ENCODE measurements around the gene SPAG17.

The SPAG17 gene

GRCh38 chr1:118143831-118144230, 41.2 kb downstream of the SPAG17 start:
- Histone ChIP-seq H3K9ac (ENCODE audit: low read length) (no peak overlapping the region), H2AFZ (ENCODE audit: low read depth, low read length, severe bottlenecking) (no peak overlapping the region), H3K9me2 (replicated peaks; ENCODE audit: insufficient read depth, low read length) (no peaks in the 10 kb centered on the region), H3K9me3 (ENCODE audit: insufficient read depth, low read length) (no peaks in the 10 kb centered on the region), H3K36me3 (ENCODE audit: low read length) (no peaks in the 10 kb centered on the region), H3K27ac (ENCODE audit: low read depth, low read length) (no peak overlapping the region), H3K27me3 (ENCODE audit: low read length) (no peaks in the 10 kb centered on the region), H3F3A (ENCODE audit: insufficient read depth) (no peaks in the 10 kb centered on the region), H3K4me3 (ENCODE audit: insufficient read depth, low read length, poor library complexity, severe bottlenecking) (no peak overlapping the region), H3K79me2 (ENCODE audit: insufficient read depth, low read length) (no peaks in the 10 kb centered on the region), H4K20me1 (ENCODE audit: low read depth, low read length) (no peaks in the 10 kb centered on the region), H3K4me2 (ENCODE audit: low read depth, low read length, poor library complexity, severe bottlenecking) (no peak overlapping the region)
- no peak for TF ChIP-seq CTCF (IDR thresholded peaks at IDR 0.05; ENCODE audit: insufficient read depth, low read length, poor library complexity, severe bottlenecking)
- TF ChIP-seq EZH2phosphoT487 (conservative IDR thresholded peaks at IDR 0.05; ENCODE audit: low read length) = no peak

GRCh38 chr1:118143121-118143520, 41.9 kb downstream of the SPAG17 start:
- no peaks in the 10 kb centered on the region for H3K79me2 ChIP-seq (ENCODE audit: insufficient read depth, low read length)
- no peaks in the 10 kb centered on the region for H4K20me1 ChIP-seq (ENCODE audit: low read depth, low read length)
- H3F3A ChIP-seq (ENCODE audit: insufficient read depth) = no peaks in the 10 kb centered on the region
- no peak for TF ChIP-seq CTCF (IDR thresholded peaks at IDR 0.05; ENCODE audit: insufficient read depth, low read length, poor library complexity, severe bottlenecking)
- TF ChIP-seq EZH2phosphoT487 (conservative IDR thresholded peaks at IDR 0.05; ENCODE audit: low read length) = no peak
- no peaks in the 10 kb centered on the region for H3K27me3 ChIP-seq (ENCODE audit: low read length)
- no peak overlapping the region for H3K4me2 ChIP-seq (ENCODE audit: low read depth, low read length, poor library complexity, severe bottlenecking)
- no peaks in the 10 kb centered on the region for H3K9me3 ChIP-seq (ENCODE audit: insufficient read depth, low read length)
- no peaks in the 10 kb centered on the region for H3K36me3 ChIP-seq (ENCODE audit: low read length)
- no peak overlapping the region for H3K9ac ChIP-seq (ENCODE audit: low read length)
- H3K9me2 ChIP-seq (replicated peaks; ENCODE audit: insufficient read depth, low read length) = no peaks in the 10 kb centered on the region
- no peak overlapping the region for H3K27ac ChIP-seq (ENCODE audit: low read depth, low read length)
- H2AFZ ChIP-seq (ENCODE audit: low read depth, low read length, severe bottlenecking) = no peak overlapping the region
- H3K4me3 ChIP-seq (ENCODE audit: insufficient read depth, low read length, poor library complexity, severe bottlenecking) = no peak overlapping the region

GRCh38 chr1:118142546-118142945, 42.5 kb downstream of the SPAG17 start:
- TF ChIP-seq CTCF (IDR thresholded peaks at IDR 0.05; ENCODE audit: insufficient read depth, low read length, poor library complexity, severe bottlenecking) (no peak), EZH2phosphoT487 (conservative IDR thresholded peaks at IDR 0.05; ENCODE audit: low read length) (no peak)
- no peak overlapping the region for H3K9ac ChIP-seq (ENCODE audit: low read length)
- H3K27me3 ChIP-seq (ENCODE audit: low read length) = no peaks in the 10 kb centered on the region
- no peak overlapping the region for H2AFZ ChIP-seq (ENCODE audit: low read depth, low read length, severe bottlenecking)
- no peaks in the 10 kb centered on the region for H3K36me3 ChIP-seq (ENCODE audit: low read length)
- H4K20me1 ChIP-seq (ENCODE audit: low read depth, low read length) = no peaks in the 10 kb centered on the region
- H3K79me2 ChIP-seq (ENCODE audit: insufficient read depth, low read length) = no peaks in the 10 kb centered on the region
- H3K9me3 ChIP-seq (ENCODE audit: insufficient read depth, low read length) = no peaks in the 10 kb centered on the region
- H3K9me2 ChIP-seq (replicated peaks; ENCODE audit: insufficient read depth, low read length) = no peaks in the 10 kb centered on the region
- H3K27ac ChIP-seq (ENCODE audit: low read depth, low read length) = no peak overlapping the region
- no peaks in the 10 kb centered on the region for H3F3A ChIP-seq (ENCODE audit: insufficient read depth)
- no peak overlapping the region for H3K4me2 ChIP-seq (ENCODE audit: low read depth, low read length, poor library complexity, severe bottlenecking)
- H3K4me3 ChIP-seq (ENCODE audit: insufficient read depth, low read length, poor library complexity, severe bottlenecking) = no peak overlapping the region
